Measurements from ENCODE around the gene MMAB. TPM values are rescaled to one million over a fixed set of nuclear protein-coding genes. Genes with fewer than 3 reads are reported as not detected.

Gene MMAB
- total and polyA plus RNA-seq, 2 donors (not counting 3 experiments of a cell fraction or from before 2014, with no cell fraction given), result 39.1 to 46.0 TPM

- H3K4me3 ChIP-seq (replicated peaks in 1 of 3; ENCODE audit: insufficient read depth in 1 of 3, low read depth in 1 of 3, low read length in 3 of 3), result no peak overlapping the region
- CTCF ChIA-PET, result interaction anchor here (0.5 to 1.6 kb wide), 3 partner anchors 10 to 343 kb away, joined by 3 to 6 read pairs (median 4); no protein-coding TSS in a partner anchor
Observed at GRCh38 chr12:109607618-109608017, 34.3 kb upstream of the MMAB start.

More at GRCh38 chr12:109607618-109608017, 34.3 kb upstream of the MMAB start:
- Histone ChIP-seq H3K4me2 (ENCODE audit: insufficient read depth, low read length) (no peak overlapping the region), H3K9me3 (replicated peaks; ENCODE audit: control insufficient read depth, insufficient read depth, low read length) (no peaks in the 10 kb centered on the region), H3K27me3 (ENCODE audit: control insufficient read depth in 2 of 2, insufficient read depth in 2 of 2, low read length in 2 of 2) (peaks cover 7% of the 10 kb centered on the region in 2 experiments), H3K79me2 (ENCODE audit: control insufficient read depth, insufficient read depth, low read length) (no peaks in the 10 kb centered on the region), H3K4me1 (ENCODE audit: control insufficient read depth, extremely low read depth, insufficient read depth, low read length) (no peaks in the 10 kb centered on the region), H4K20me1 (replicated peaks; ENCODE audit: control insufficient read depth, extremely low read depth, insufficient read depth, low read length) (no peaks in the 10 kb centered on the region), H3K9me1 (replicated peaks; ENCODE audit: control insufficient read depth, extremely low read depth, insufficient read depth, low read length) (no peaks in the 10 kb centered on the region), H2AFZ (ENCODE audit: low read depth, low read length) (no peak overlapping the region), H3K27ac (ENCODE audit: insufficient read depth, low read depth, low read length) (no peak overlapping the region), H3K36me3 (ENCODE audit: control insufficient read depth in 2 of 2, extremely low read depth in 1 of 2, insufficient read depth in 2 of 2, low read length in 2 of 2) (no peaks in the 10 kb centered on the region), H3K9ac (replicated peaks; ENCODE audit: extremely low read depth, insufficient read depth, low read length) (no peak overlapping the region)
- DNase-seq (ENCODE audit: low read depth, low spot score), result no peak
- intact Hi-C loops (cut with micrococcal nuclease) (no loop called here), dilution Hi-C loops (cut with MboI; ENCODE audit: extremely low pct_ligation_motif_present, low sequenced_read_pairs) (no loop called here)
- FAIRE-seq, result no peak
- POLR2A ChIA-PET, result interaction anchor here (0.6 kb wide), 1 partner anchor 81 kb away, joined by 4 read pairs; no protein-coding TSS in a partner anchor
- TF ChIP-seq MAX (IDR thresholded peaks at IDR 0.05; ENCODE audit: insufficient read depth, insufficient read length), result no peak
- no peak for TF ChIP-seq POLR2A (IDR thresholded peaks at IDR 0.05; ENCODE audit: low read depth, low read length)
- TF ChIP-seq MYC (IDR thresholded peaks at IDR 0.05; ENCODE audit: low read depth, low read length), result no peak
- TF ChIP-seq FOS (IDR thresholded peaks at IDR 0.05; ENCODE audit: borderline replicate concordance, insufficient read depth, low read length), result no peak
- no peak for TF ChIP-seq EZH2 (IDR thresholded peaks at IDR 0.05; ENCODE audit: borderline replicate concordance, low read depth, low read length, severe bottlenecking)
- no peak for TF ChIP-seq GATA2 (IDR thresholded peaks at IDR 0.05; ENCODE audit: insufficient read depth, insufficient read length, low read depth, low read length)
- TF ChIP-seq POLR2AphosphoS5 (IDR thresholded peaks at IDR 0.05; ENCODE audit: insufficient read depth, low read depth, low read length), result no peak
- no peak for TF ChIP-seq CTCF (IDR thresholded peaks at IDR 0.05; ENCODE audit: extremely low read depth in 1 of 2, insufficient read depth in 1 of 2, low read depth in 1 of 2, low read length in 2 of 2)
- TF ChIP-seq JUN (IDR thresholded peaks at IDR 0.05; ENCODE audit: borderline replicate concordance, insufficient read depth, insufficient read length, low read depth), result no peak
- BruUV-seq (replicated peaks), result no TSS peak

Data from endothelial cell of umbilical vein (primary cell).